Stimulated activated CD4-positive, alpha-beta T cell treated with anti-CD3 and anti-CD28 coated beads, TNF-alpha, amount 100 ng/mL, for 24 hours (primary cell): ENCODE results near the gene SCAMP1.
"Not testable (repeated sequence)": the region's sequence is repeated elsewhere in the genome, so short reads cannot be mapped to it uniquely, and the experiment has no call there.

ENCODE experiments used
- DNase-seq, 3 experiments: peaks; one replicate each; pipeline ENCODE4 v3.0.0-alpha.2; 2020; ENCODE audit warnings: low read depth in 3 of 3

SCAMP1 gene

GRCh38 chr5:78420548-78420947, 60.1 kb downstream of the SCAMP1 start:
- DNase-seq, result no peak

GRCh38 chr5:78424665-78425064, 64.2 kb downstream of the SCAMP1 start:
- no peak for DNase-seq

GRCh38 chr5:78429332-78429980, 69.0 kb downstream of the SCAMP1 start:
- DNase-seq, result no peak

GRCh38 chr5:78430866-78431265, 70.4 kb downstream of the SCAMP1 start:
- DNase-seq, result no peak

GRCh38 chr5:78433972-78434371, 73.6 kb downstream of the SCAMP1 start:
- no peak for DNase-seq

GRCh38 chr5:78447775-78448424, 87.5 kb downstream of the SCAMP1 start:
- no peak for DNase-seq

GRCh38 chr5:78449103-78449502, 88.7 kb downstream of the SCAMP1 start:
- no peak for DNase-seq

GRCh38 chr5:78457507-78457906, 97.1 kb downstream of the SCAMP1 start:
- DNase-seq, result not testable (repeated sequence)

GRCh38 chr5:78458843-78459242, 98.4 kb downstream of the SCAMP1 start:
- no peak for DNase-seq

GRCh38 chr5:78467140-78467539, 106.7 kb downstream of the SCAMP1 start:
- DNase-seq, result no peak

GRCh38 chr5:78467752-78468357, 107.4 kb downstream of the SCAMP1 start:
- DNase-seq, result no peak

- no peak for DNase-seq
Observed at GRCh38 chr5:78471896-78472295, 111.5 kb downstream of the SCAMP1 start.

- DNase-seq, result no peak
Observed at GRCh38 chr5:78472469-78473106, 112.2 kb downstream of the SCAMP1 start.

- DNase-seq, result no peak
Observed at GRCh38 chr5:78473751-78474150, 113.3 kb downstream of the SCAMP1 start.

- no peak for DNase-seq
Observed at GRCh38 chr5:78475370-78475769, 115.0 kb downstream of the SCAMP1 start.

GRCh38 chr5:78476795-78477194, 116.4 kb downstream of the SCAMP1 start:
- no peak for DNase-seq

GRCh38 chr5:78482948-78483347, 122.5 kb downstream of the SCAMP1 start:
- no peak for DNase-seq

GRCh38 chr5:78483809-78484521, 123.5 kb downstream of the SCAMP1 start:
- DNase-seq, result no peak

- no peak for DNase-seq
Observed at GRCh38 chr5:78486218-78486617, 125.8 kb downstream of the SCAMP1 start.

GRCh38 chr5:78487846-78488245, 127.4 kb downstream of the SCAMP1 start:
- no peak for DNase-seq

GRCh38 chr5:78490709-78491485, 130.5 kb downstream of the SCAMP1 start:
- DNase-seq, result no peak
